Measurements from ENCODE around the gene HMGCS2.

Gene HMGCS2

DNA sequence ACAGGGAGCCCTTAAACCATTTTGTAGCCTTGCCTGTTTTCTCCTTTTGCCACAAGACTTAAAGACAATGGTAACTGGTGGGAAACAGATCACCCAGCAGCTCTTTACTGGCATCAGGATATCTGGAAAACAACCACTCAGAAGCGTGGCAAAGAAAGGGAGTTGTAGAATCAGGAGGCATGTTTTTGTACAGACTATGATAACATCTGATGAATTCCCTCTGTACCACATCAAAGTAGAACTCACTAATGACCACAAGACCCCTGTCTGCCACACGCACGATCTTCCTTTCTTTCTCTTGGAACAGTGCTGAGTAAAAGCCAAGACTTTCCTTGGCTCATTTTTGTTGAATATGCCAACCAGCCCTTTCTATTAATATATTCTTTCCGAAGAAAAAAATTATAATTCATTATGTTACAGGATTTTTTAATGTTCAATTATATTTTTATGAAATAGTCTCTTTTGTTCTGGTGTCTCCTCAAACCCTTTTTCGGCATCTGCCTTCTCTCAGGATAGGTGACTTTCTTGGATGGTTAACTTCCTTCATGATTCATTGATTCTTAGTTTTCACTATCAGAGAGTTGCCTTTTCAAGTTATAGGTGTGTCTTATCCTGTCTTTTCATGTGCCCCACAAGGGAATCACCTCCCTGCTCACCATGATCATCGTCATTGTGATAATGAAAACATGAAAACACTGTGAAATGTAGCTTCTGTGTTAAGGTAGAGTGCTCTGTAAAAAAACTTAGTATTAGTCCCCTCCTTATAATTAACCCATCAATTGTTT is 64.8 kb downstream of the HMGCS2 start:
- Histone ChIP-seq H3K9me3 (ENCODE audit: control insufficient read depth, low read length) (peaks cover 16% of the 10 kb centered on the region), H2BK120ac (ENCODE audit: low read depth, low read length) (no peak overlapping the region), H2BK15ac (ENCODE audit: low read depth, poor library complexity, severe bottlenecking) (no peak overlapping the region), H3K14ac (ENCODE audit: low read length in 2 of 2) (no peak overlapping the region), H3K4ac (ENCODE audit: low read depth in 1 of 2, low read length in 2 of 2) (no peak overlapping the region), H3K9ac (ENCODE audit: low read length) (no peak overlapping the region), H2BK12ac (ENCODE audit: low read length in 2 of 2) (no peak overlapping the region), H4K8ac (ENCODE audit: low read length) (no peak overlapping the region), H2AK5ac (ENCODE audit: low read length, severe bottlenecking) (no peak overlapping the region), H3K4me2 (ENCODE audit: low read length, poor library complexity, severe bottlenecking) (no peak overlapping the region), H3K4me1 (ENCODE audit: control insufficient read depth, insufficient read depth, low read depth, low read length) (no peaks in the 10 kb centered on the region), H3K23ac (ENCODE audit: low read length in 2 of 2) (no peak overlapping the region), H3K4me3 (ENCODE audit: insufficient read depth in 1 of 2, low read depth in 1 of 2, low read length in 2 of 2) (no peak overlapping the region), H3K27ac (ENCODE audit: low read length, poor library complexity, severe bottlenecking) (no peak overlapping the region), H3K79me1 (replicated peaks; ENCODE audit: low read length, poor library complexity, severe bottlenecking) (no peaks in the 10 kb centered on the region), H2BK5ac (ENCODE audit: low read depth, low read length, poor library complexity, severe bottlenecking) (no peak overlapping the region), H3K27me3 (ENCODE audit: control insufficient read depth in 1 of 2, insufficient read depth in 1 of 2, low read length in 2 of 2) (peaks cover under 1 to 9% of the 10 kb centered on the region in 2 experiments), H2AFZ (ENCODE audit: low read depth, low read length) (no peak overlapping the region), H4K91ac (ENCODE audit: low read length) (no peak overlapping the region), H3K36me3 (ENCODE audit: control insufficient read depth in 1 of 2, insufficient read depth in 2 of 2, low read depth in 1 of 2, low read length in 2 of 2) (no peaks in the 10 kb centered on the region), H3K18ac (ENCODE audit: low read depth in 1 of 2, low read length in 2 of 2) (no peak overlapping the region)
- DNase-seq: no peak
- WGBS: 68% methylated on average over 3 of the region's 6 CpGs

DNA sequence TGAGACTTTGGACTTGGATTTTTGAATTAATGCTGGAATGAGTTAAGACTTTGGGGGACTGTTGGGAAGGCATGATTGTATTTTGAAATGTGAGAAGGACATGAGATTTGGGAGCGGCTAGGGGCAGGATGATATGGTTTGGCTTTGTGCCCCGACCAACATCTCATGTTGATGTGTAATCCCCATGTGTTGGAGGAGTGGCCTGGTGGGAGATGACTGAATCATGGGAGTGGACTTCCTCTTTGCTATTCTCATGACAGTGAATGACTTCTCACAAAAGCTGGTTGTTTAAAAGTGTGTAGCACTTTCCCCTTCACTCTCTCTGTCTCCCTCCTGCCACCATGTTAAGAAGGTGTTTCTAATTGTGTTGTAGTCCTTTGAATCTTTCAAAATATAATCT is 66.3 kb downstream of the HMGCS2 start:
- no peaks in the 10 kb centered on the region for H3K79me1 ChIP-seq (replicated peaks; ENCODE audit: low read length, poor library complexity, severe bottlenecking)
- WGBS: 90% methylated on average over 2 of the region's 2 CpGs
- no peak overlapping the region for H2BK12ac ChIP-seq (ENCODE audit: low read length in 2 of 2)
- H3K9me3 ChIP-seq (ENCODE audit: control insufficient read depth, low read length): peaks cover 16% of the 10 kb centered on the region
- no peak overlapping the region for H3K4me2 ChIP-seq (ENCODE audit: low read length, poor library complexity, severe bottlenecking)
- peaks cover 0 to 11% of the 10 kb centered on the region in 2 experiments for H3K27me3 ChIP-seq (ENCODE audit: control insufficient read depth in 1 of 2, insufficient read depth in 1 of 2, low read length in 2 of 2)
- H3K4me1 ChIP-seq (ENCODE audit: control insufficient read depth, insufficient read depth, low read depth, low read length): no peaks in the 10 kb centered on the region
- no peak overlapping the region for H3K18ac ChIP-seq (ENCODE audit: low read depth in 1 of 2, low read length in 2 of 2)
- no peak overlapping the region for H3K27ac ChIP-seq (ENCODE audit: low read length, poor library complexity, severe bottlenecking)
- H3K14ac ChIP-seq (ENCODE audit: low read length in 2 of 2): no peak overlapping the region
- peak overlapping the region; percentile 31 for H3K9ac ChIP-seq (ENCODE audit: low read length)
- H3K4me3 ChIP-seq (ENCODE audit: insufficient read depth in 1 of 2, low read depth in 1 of 2, low read length in 2 of 2): no peak overlapping the region
- H3K23ac ChIP-seq (ENCODE audit: low read length in 2 of 2): no peak overlapping the region
- H4K8ac ChIP-seq (ENCODE audit: low read length): no peak overlapping the region
- H3K4ac ChIP-seq (ENCODE audit: low read depth in 1 of 2, low read length in 2 of 2): no peak overlapping the region
- H2BK15ac ChIP-seq (ENCODE audit: low read depth, poor library complexity, severe bottlenecking): no peak overlapping the region
- DNase-seq: no peak
- no peak overlapping the region for H4K91ac ChIP-seq (ENCODE audit: low read length)
- H2BK5ac ChIP-seq (ENCODE audit: low read depth, low read length, poor library complexity, severe bottlenecking): no peak overlapping the region
- H2AK5ac ChIP-seq (ENCODE audit: low read length, severe bottlenecking): no peak overlapping the region
- H2BK120ac ChIP-seq (ENCODE audit: low read depth, low read length): no peak overlapping the region
- H2AFZ ChIP-seq (ENCODE audit: low read depth, low read length): no peak overlapping the region
- no peaks in the 10 kb centered on the region for H3K36me3 ChIP-seq (ENCODE audit: control insufficient read depth in 1 of 2, insufficient read depth in 2 of 2, low read depth in 1 of 2, low read length in 2 of 2)

DNA sequence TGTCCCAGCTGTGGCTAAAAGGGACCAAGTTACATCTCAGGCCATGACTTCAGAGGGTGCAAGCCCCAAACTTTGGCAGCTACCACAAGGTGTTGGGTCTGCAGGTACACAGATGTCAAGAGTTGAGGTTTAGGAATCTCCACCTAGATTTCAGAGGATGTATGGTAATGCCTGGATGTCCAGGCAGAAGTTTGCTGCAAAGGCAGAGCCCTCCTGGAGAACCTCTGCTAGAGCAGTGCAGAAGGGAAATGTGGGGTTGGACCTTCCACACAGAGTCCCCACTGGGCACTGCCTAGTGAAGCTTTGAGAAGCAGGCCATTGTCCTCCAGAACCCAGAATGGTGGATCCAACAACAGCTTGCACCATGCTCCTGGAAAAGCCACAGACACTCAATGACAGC is 67.0 kb downstream of the HMGCS2 start:
- Histone ChIP-seq H2AFZ (ENCODE audit: low read depth, low read length) (no peak overlapping the region), H3K23ac (ENCODE audit: low read length in 2 of 2) (no peak overlapping the region), H3K4me2 (ENCODE audit: low read length, poor library complexity, severe bottlenecking) (no peak overlapping the region), H2BK12ac (ENCODE audit: low read length in 2 of 2) (no peak overlapping the region), H3K9me3 (ENCODE audit: control insufficient read depth, low read length) (peaks cover 16% of the 10 kb centered on the region), H3K18ac (ENCODE audit: low read depth in 1 of 2, low read length in 2 of 2) (no peak overlapping the region), H4K8ac (ENCODE audit: low read length) (no peak overlapping the region), H2BK5ac (ENCODE audit: low read depth, low read length, poor library complexity, severe bottlenecking) (no peak overlapping the region), H3K79me1 (replicated peaks; ENCODE audit: low read length, poor library complexity, severe bottlenecking) (no peaks in the 10 kb centered on the region), H3K27ac (ENCODE audit: low read length, poor library complexity, severe bottlenecking) (no peak overlapping the region), H2AK5ac (ENCODE audit: low read length, severe bottlenecking) (no peak overlapping the region), H2BK15ac (ENCODE audit: low read depth, poor library complexity, severe bottlenecking) (no peak overlapping the region), H3K9ac (ENCODE audit: low read length) (no peak overlapping the region), H3K4me1 (ENCODE audit: control insufficient read depth, insufficient read depth, low read depth, low read length) (no peaks in the 10 kb centered on the region), H2BK120ac (ENCODE audit: low read depth, low read length) (no peak overlapping the region), H3K36me3 (ENCODE audit: control insufficient read depth in 1 of 2, insufficient read depth in 2 of 2, low read depth in 1 of 2, low read length in 2 of 2) (no peaks in the 10 kb centered on the region), H3K4me3 (ENCODE audit: insufficient read depth in 1 of 2, low read depth in 1 of 2, low read length in 2 of 2) (no peak overlapping the region), H3K4ac (ENCODE audit: low read depth in 1 of 2, low read length in 2 of 2) (no peak overlapping the region), H3K27me3 (ENCODE audit: control insufficient read depth in 1 of 2, insufficient read depth in 1 of 2, low read length in 2 of 2) (peaks cover 0 to 18% of the 10 kb centered on the region in 2 experiments), H4K91ac (ENCODE audit: low read length) (no peak overlapping the region), H3K14ac (ENCODE audit: low read length in 2 of 2) (no peak overlapping the region)
- no peak for DNase-seq

DNA sequence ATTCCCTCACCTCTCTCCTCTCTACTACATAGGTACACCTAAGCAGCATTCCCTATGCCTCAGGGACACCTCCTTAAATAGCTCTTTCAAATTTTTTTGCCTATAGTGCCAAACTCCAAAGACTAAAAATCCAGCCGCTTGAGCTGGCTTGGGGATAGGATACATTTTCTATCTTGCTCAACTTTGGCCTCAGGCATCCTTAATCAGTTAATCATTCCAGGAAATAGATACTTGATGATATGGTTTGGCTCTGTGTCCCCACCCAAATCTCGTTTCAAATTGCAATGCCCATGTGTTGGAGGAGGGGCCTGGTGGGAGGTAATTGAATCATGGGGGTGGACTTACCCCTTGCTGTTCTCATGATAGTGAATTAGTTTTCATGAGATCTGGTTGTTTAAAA is 68.4 kb downstream of the HMGCS2 start:
- H4K91ac ChIP-seq (ENCODE audit: low read length): no peak overlapping the region
- peaks cover 0 to 18% of the 10 kb centered on the region in 2 experiments for H3K27me3 ChIP-seq (ENCODE audit: control insufficient read depth in 1 of 2, insufficient read depth in 1 of 2, low read length in 2 of 2)
- H2AFZ ChIP-seq (ENCODE audit: low read depth, low read length): no peak overlapping the region
- no peak overlapping the region for H3K27ac ChIP-seq (ENCODE audit: low read length, poor library complexity, severe bottlenecking)
- H3K9ac ChIP-seq (ENCODE audit: low read length): no peak overlapping the region
- no peak overlapping the region for H3K18ac ChIP-seq (ENCODE audit: low read depth in 1 of 2, low read length in 2 of 2)
- H2AK5ac ChIP-seq (ENCODE audit: low read length, severe bottlenecking): no peak overlapping the region
- no peak overlapping the region for H3K4ac ChIP-seq (ENCODE audit: low read depth in 1 of 2, low read length in 2 of 2)
- no peaks in the 10 kb centered on the region for H3K79me1 ChIP-seq (replicated peaks; ENCODE audit: low read length, poor library complexity, severe bottlenecking)
- no peak overlapping the region for H2BK12ac ChIP-seq (ENCODE audit: low read length in 2 of 2)
- no peaks in the 10 kb centered on the region for H3K4me1 ChIP-seq (ENCODE audit: control insufficient read depth, insufficient read depth, low read depth, low read length)
- no peak for DNase-seq
- no peak overlapping the region for H4K8ac ChIP-seq (ENCODE audit: low read length)
- H2BK15ac ChIP-seq (ENCODE audit: low read depth, poor library complexity, severe bottlenecking): no peak overlapping the region
- H2BK120ac ChIP-seq (ENCODE audit: low read depth, low read length): no peak overlapping the region
- no peak overlapping the region for H3K23ac ChIP-seq (ENCODE audit: low read length in 2 of 2)
- 69% methylated on average over 2 of the region's 2 CpGs for WGBS
- H3K4me2 ChIP-seq (ENCODE audit: low read length, poor library complexity, severe bottlenecking): no peak overlapping the region
- no peak overlapping the region for H2BK5ac ChIP-seq (ENCODE audit: low read depth, low read length, poor library complexity, severe bottlenecking)
- H3K36me3 ChIP-seq (ENCODE audit: control insufficient read depth in 1 of 2, insufficient read depth in 2 of 2, low read depth in 1 of 2, low read length in 2 of 2): no peaks in the 10 kb centered on the region
- no peak overlapping the region for H3K4me3 ChIP-seq (ENCODE audit: insufficient read depth in 1 of 2, low read depth in 1 of 2, low read length in 2 of 2)
- H3K9me3 ChIP-seq (ENCODE audit: control insufficient read depth, low read length): peaks cover 16% of the 10 kb centered on the region
- H3K14ac ChIP-seq (ENCODE audit: low read length in 2 of 2): no peak overlapping the region
